PFSK-1 (cell line): ENCODE measurements around the gene PDK2.

Experiments
- SIN3A ChIP-seq: IDR thresholded peaks from 2 replicates; pipeline ENCODE4 v1.6.1; 2012; ENCODE audit warnings: mild to moderate bottlenecking, low read length, moderate library complexity, borderline replicate concordance; ENCODE audit not compliant: insufficient read depth
- TF ChIP-seq, protein P1 (sequence below), 2 experiments: IDR thresholded peaks; 2 replicates each; pipeline versions ENCODE4 v1.6.1 to v1.8.0; 2011 to 2012; ENCODE audit warnings: low read depth in 2 of 2, low read length in 2 of 2, control low read depth in 1 of 2, inconsistent platforms in 1 of 2, mild to moderate bottlenecking in 1 of 2, moderate library complexity in 1 of 2; ENCODE audit not compliant: insufficient read depth in 1 of 2

DNA sequence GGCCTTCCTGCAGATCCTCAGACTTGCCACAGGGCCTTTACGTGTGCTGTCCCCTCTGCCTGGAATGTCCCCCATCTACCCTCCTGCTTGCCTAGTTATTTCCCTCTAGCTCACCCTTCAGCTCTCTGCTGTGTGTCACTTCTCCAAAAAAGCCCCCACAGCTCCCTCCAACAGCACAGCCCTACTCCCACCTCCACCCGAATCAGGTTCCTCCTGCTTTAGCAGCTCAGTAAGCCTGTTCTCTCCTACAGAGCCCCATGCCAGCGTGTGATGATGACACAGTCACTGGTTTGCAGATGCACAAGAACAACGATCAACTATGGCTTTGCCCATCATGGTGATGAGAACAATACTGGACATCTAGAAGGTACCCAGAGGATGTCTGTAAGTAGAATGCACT lies 41.9 kb downstream of the PDK2 start:
- TF ChIP-seq, protein P1, sequence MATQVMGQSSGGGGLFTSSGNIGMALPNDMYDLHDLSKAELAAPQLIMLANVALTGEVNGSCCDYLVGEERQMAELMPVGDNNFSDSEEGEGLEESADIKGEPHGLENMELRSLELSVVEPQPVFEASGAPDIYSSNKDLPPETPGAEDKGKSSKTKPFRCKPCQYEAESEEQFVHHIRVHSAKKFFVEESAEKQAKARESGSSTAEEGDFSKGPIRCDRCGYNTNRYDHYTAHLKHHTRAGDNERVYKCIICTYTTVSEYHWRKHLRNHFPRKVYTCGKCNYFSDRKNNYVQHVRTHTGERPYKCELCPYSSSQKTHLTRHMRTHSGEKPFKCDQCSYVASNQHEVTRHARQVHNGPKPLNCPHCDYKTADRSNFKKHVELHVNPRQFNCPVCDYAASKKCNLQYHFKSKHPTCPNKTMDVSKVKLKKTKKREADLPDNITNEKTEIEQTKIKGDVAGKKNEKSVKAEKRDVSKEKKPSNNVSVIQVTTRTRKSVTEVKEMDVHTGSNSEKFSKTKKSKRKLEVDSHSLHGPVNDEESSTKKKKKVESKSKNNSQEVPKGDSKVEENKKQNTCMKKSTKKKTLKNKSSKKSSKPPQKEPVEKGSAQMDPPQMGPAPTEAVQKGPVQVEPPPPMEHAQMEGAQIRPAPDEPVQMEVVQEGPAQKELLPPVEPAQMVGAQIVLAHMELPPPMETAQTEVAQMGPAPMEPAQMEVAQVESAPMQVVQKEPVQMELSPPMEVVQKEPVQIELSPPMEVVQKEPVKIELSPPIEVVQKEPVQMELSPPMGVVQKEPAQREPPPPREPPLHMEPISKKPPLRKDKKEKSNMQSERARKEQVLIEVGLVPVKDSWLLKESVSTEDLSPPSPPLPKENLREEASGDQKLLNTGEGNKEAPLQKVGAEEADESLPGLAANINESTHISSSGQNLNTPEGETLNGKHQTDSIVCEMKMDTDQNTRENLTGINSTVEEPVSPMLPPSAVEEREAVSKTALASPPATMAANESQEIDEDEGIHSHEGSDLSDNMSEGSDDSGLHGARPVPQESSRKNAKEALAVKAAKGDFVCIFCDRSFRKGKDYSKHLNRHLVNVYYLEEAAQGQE (IDR thresholded peaks at IDR 0.05; ENCODE audit: insufficient read depth in 1 of 2, low read depth in 2 of 2, low read length in 2 of 2): no peak
- TF ChIP-seq SIN3A: no peak
